Pons (tissue), 1 donor: ENCODE data around the gene P2RY13.
A peak's percentile ranks its signal among the peaks of the same experiment; 100 is the strongest.

Source experiments
- DNase-seq: peaks from one replicate; pipeline ENCODE4 v3.0.0-alpha.2; 2016; ENCODE audit warnings: low spot score

The P2RY13 gene

GRCh38 chr3:151293127-151293526 lies 36.2 kb downstream of the P2RY13 start:
- DNase-seq = no peak

- DNase-seq = peak; percentile 54
Measured at GRCh38 chr3:151290673-151291072, 38.7 kb downstream of the P2RY13 start.

- DNase-seq = no peak
Measured at GRCh38 chr3:151289445-151289844, 39.9 kb downstream of the P2RY13 start.

- no peak for DNase-seq
Measured at GRCh38 chr3:151285940-151286339, 43.4 kb downstream of the P2RY13 start.

- no peak for DNase-seq
Measured at GRCh38 chr3:151283907-151284461, 45.4 kb downstream of the P2RY13 start.

- no peak for DNase-seq
Measured at GRCh38 chr3:151283387-151283786, 46.0 kb downstream of the P2RY13 start.

GRCh38 chr3:151282921-151283320 lies 46.4 kb downstream of the P2RY13 start:
- DNase-seq = peak; percentile 93

- no peak for DNase-seq
Measured at GRCh38 chr3:151281671-151282324, 47.6 kb downstream of the P2RY13 start.

GRCh38 chr3:151278230-151278629 lies 51.1 kb downstream of the P2RY13 start, which contains the start of gene P2RY14:
Gene P2RY14, minus strand, starts transcription at chr3:151278542. Its CDS starts 64,226 bp downstream, at chr3:151214316.
- peak; percentile 77 for DNase-seq

GRCh38 chr3:151276687-151277042 lies 52.7 kb downstream of the P2RY13 start:
- DNase-seq = no peak
